B cell (primary cell): Measurements from ENCODE around the gene TIMM50. TPM values are rescaled to one million over a fixed set of nuclear protein-coding genes. Genes with fewer than 3 reads are reported as not detected.

Experiments
- ATAC-seq: fragments of 200-7000 bp; cut with Tn5 transposase; one replicate; pipeline ENCODE4 v1.10.0; 2021; ENCODE audit warnings: low read depth, mild to moderate bottlenecking, moderate number of reproducible peaks, moderate library complexity
- CTCF ChIA-PET: fragments of 350-600 bp; sonication (Branson Sonifier 250); formaldehyde crosslinking; loops from one replicate; lab custom pipeline; 2021; ENCODE audit warnings: antibody characterized with exemption, inconsistent platforms; lab: Charles Lee
- POLR2A ChIA-PET: fragments of 350-600 bp; sonication (Branson Sonifier 250); formaldehyde crosslinking; loops from one replicate; lab custom pipeline; 2021; ENCODE audit warnings: antibody characterized with exemption; lab: Charles Lee
- DNase-seq: peaks from one replicate; pipeline ENCODE4 v3.0.0; 2013
- H2AFZ ChIP-seq: 2 replicates; pipeline ENCODE4 v1.6.1; 2012; ENCODE audit warnings: mild to moderate bottlenecking, low read depth, low read length; ENCODE audit not compliant: insufficient read depth, poor library complexity, severe bottlenecking
- H3K27ac ChIP-seq, 2 donors: 1 replicate in 1 of 2; 2 replicates in 1 of 2; pipeline ENCODE4 v1.5.1; 2012 to 2013; ENCODE audit warnings: low read length in 2 of 2, mild to moderate bottlenecking in 2 of 2, moderate library complexity in 1 of 2
- H3K27me3 ChIP-seq, 4 experiments: fragments of 200-600 bp in 1 of 4; sonication (generic) in 1 of 4; replicated peaks in 1 of 4; 1 replicate in 2 of 4; 2 replicates in 2 of 4; pipeline versions ENCODE4 v1.6.1 to v1.7.0; 2013 to 2016; ENCODE audit warnings: low read length in 3 of 4, mild to moderate bottlenecking in 2 of 4, mixed read lengths in 1 of 4, moderate library complexity in 1 of 4; ENCODE audit not compliant: insufficient read depth in 4 of 4, control insufficient read depth in 3 of 4; ENCODE audit errors: control extremely low read depth in 1 of 4
- H3K36me3 ChIP-seq, 2 experiments: replicated peaks in 1 of 2; 1 replicate in 1 of 2; 2 replicates in 1 of 2; pipeline versions ENCODE4 v1.6.1 to v1.7.1; 2013; ENCODE audit warnings: low read length in 1 of 2; ENCODE audit not compliant: insufficient read depth in 2 of 2, control insufficient read depth in 1 of 2; ENCODE audit errors: control extremely low read depth in 1 of 2, extremely low read depth in 1 of 2
- H3K4me1 ChIP-seq, 2 donors: fragments of 200-600 bp in 1 of 2; sonication (generic) in 1 of 2; 1 replicate in 1 of 2; 2 replicates in 1 of 2; pipeline versions ENCODE4 v1.5.1 to v1.6.1; 2013 to 2017; ENCODE audit warnings: low read length in 2 of 2; ENCODE audit not compliant: control insufficient read depth in 2 of 2, insufficient read depth in 2 of 2
- H3K4me2 ChIP-seq: replicated peaks from 2 replicates; pipeline ENCODE3; 2012; ENCODE audit warnings: mild to moderate bottlenecking, low read depth, low read length; ENCODE audit not compliant: poor library complexity, severe bottlenecking
- H3K4me3 ChIP-seq, 5 experiments: fragments of 200-600 bp in 1 of 5; sonication (generic) in 1 of 5; 1 replicate in 3 of 5; 2 replicates in 2 of 5; pipeline versions ENCODE4 v1.5.1 to v1.7.0; 2011 to 2016; ENCODE audit warnings: low read length in 4 of 5, mild to moderate bottlenecking in 4 of 5, low read depth in 2 of 5, control low read depth in 1 of 5, moderate library complexity in 1 of 5; ENCODE audit not compliant: insufficient read depth in 1 of 5; ENCODE audit errors: control extremely low read depth in 1 of 5, extremely low read depth in 1 of 5
- H3K79me2 ChIP-seq: fragments of 200-600 bp; sonication (generic); one replicate; pipeline ENCODE4 v1.6.0; 2016; ENCODE audit warnings: low read length; ENCODE audit not compliant: control insufficient read depth, insufficient read depth
- H3K9ac ChIP-seq: fragments of 200-600 bp; sonication (generic); 2 replicates; pipeline ENCODE4 v1.6.1; 2017; ENCODE audit warnings: mild to moderate bottlenecking, low read length, moderate library complexity
- H3K9me3 ChIP-seq, 3 donors: one replicate each; pipeline versions ENCODE4 v1.6.1 to v1.7.1; 2013; ENCODE audit warnings: low read length in 2 of 3; ENCODE audit not compliant: control insufficient read depth in 2 of 3, insufficient read depth in 1 of 3; ENCODE audit errors: control extremely low read depth in 1 of 3
- H4K20me1 ChIP-seq: 2 replicates; pipeline ENCODE4 v1.6.0; 2012; ENCODE audit warnings: mild to moderate bottlenecking, low read length; ENCODE audit not compliant: insufficient read depth, control insufficient read depth, poor library complexity, severe bottlenecking
- H3K27ac Mint-ChIP-seq: one replicate; pipeline ENCODE4 v1.8.0; 2021; ENCODE audit warnings: mixed read lengths
- H3K27me3 Mint-ChIP-seq: one replicate; pipeline ENCODE4 v1.8.0; 2021; ENCODE audit warnings: mixed read lengths
- H3K4me1 Mint-ChIP-seq: one replicate; pipeline ENCODE4 v1.8.0; 2021; ENCODE audit warnings: mixed read lengths
- H3K4me3 Mint-ChIP-seq: one replicate; pipeline ENCODE4 v1.8.0; 2021; ENCODE audit warnings: mixed read lengths
- H3K9me3 Mint-ChIP-seq: one replicate; pipeline ENCODE4 v1.8.0; 2022; ENCODE audit warnings: mixed read lengths; ENCODE audit not compliant: insufficient read depth
- EZH2 ChIP-seq: IDR thresholded peaks from 2 replicates; pipeline ENCODE4 v1.6.1; 2012; ENCODE audit warnings: borderline replicate concordance, low read depth, mild to moderate bottlenecking, moderate library complexity, low read length; ENCODE audit not compliant: insufficient read depth, poor library complexity, severe bottlenecking
- whole genome bisulfite sequencing: methylation state at CpG from one replicate; pipeline ENCODE4 v1.1.5; 2013; ENCODE audit warnings: missing lambda C conversion rate; ENCODE audit not compliant: insufficient coverage; 5-methylcytosine and 5-hydroxymethylcytosine counted together
- intact Hi-C: fragments of 100-400 bp; cut with micrococcal nuclease; formaldehyde crosslinking; loops from one replicate; pipeline ENCODE4 v1.10.0; 2022
- polyA plus RNA-seq: library from polyadenylated mRNA; depleted of rRNA; stranded (reverse); fragments of >200 nt; gene quantifications from 2 replicates; pipeline ENCODE4 v1.2.3, GENCODE V29; 2012
- total RNA-seq, 2 donors: library from RNA; stranded (reverse); fragments of 120-200 nt in 1 of 2; gene quantifications; 1 replicate in 1 of 2; 2 replicates in 1 of 2; pipeline versions ENCODE4 v1.2.3 to v1.2.4, GENCODE V29; 2013 to 2022
- TF ChIP-seq, protein P1 (sequence below): fragments of 200-600 bp; IDR thresholded peaks from one replicate; pipeline ENCODE4 v1.8.0; 2022; ENCODE audit warnings: antibody characterized with exemption, mild to moderate bottlenecking

The TIMM50 gene
- total and polyA plus RNA-seq, 2 donors (not counting 1 experiment from before 2014, with no cell fraction given): 25.7 to 55.3 TPM

DNA sequence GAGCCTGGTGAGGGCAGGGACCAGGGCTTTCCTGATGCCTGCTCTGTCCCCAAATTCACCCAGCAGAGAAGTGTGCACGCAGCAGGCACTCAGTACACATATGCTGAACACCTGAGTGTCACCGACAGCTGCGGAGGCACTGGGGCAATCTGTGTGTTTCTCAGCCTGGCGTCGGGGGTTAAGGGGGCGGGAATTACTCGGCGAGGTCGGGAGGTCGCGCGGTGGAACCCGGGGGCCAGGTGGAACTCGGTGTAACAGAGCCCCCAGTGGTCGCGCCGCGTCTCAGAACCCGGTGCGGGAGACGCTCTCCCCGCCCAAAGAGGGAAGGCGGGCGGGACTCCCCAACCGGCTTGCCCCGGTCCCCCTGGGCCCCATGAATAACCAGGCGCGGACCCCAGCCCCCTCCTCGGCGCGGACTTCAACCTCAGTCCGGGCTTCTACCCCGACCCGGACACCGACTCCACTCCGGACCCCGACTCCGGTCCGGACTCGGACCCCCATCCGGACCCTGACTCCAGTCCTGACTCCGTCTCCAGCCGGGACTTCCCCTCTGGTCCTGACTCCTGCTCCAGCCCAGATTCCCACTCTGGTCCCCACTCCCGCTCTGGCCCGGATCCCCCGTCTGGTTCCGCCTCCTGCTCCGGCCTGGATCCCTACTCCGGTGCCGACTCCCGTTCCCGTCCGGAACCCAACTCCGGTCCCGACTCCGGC lies 34.4 kb downstream of the TIMM50 start, which contains the start of gene SELENOV:
Gene SELENOV, plus strand, starts transcription at position 300 of the 711 bp plus-strand sequence. Its CDS starts 74 bp downstream, at position 374.
- H3K27me3 Mint-ChIP-seq: peaks cover 31% of the 10 kb centered on the region
- CTCF ChIA-PET: interaction anchor here (1.1 to 1.6 kb wide), 2 partner anchors 19 to 41 kb away, joined by 4 to 5 read pairs; no protein-coding TSS in a partner anchor
- peak within 1 kb of the TSS in 4 of 5 experiments; percentile 28 to 61 (median 42) for H3K4me3 ChIP-seq

More for the DNA sequence above, 34.4 kb downstream of the TIMM50 start, which contains the start of gene SELENOV:
- no peaks in the 10 kb centered on the region for H3K9me3 Mint-ChIP-seq
- intact Hi-C loops: no loop called here
- DNase-seq: peak; percentile 59
- peaks cover 20 to 25% of the 10 kb centered on the region in 2 donors for H3K4me1 ChIP-seq
- H3K27me3 ChIP-seq: peaks cover 0 to 47% (median 32%) of the 10 kb centered on the region in 4 experiments
- H3K9me3 ChIP-seq: peaks cover 0 to 23% (median 0%) of the 10 kb centered on the region in 3 donors
- TF ChIP-seq, protein P1, sequence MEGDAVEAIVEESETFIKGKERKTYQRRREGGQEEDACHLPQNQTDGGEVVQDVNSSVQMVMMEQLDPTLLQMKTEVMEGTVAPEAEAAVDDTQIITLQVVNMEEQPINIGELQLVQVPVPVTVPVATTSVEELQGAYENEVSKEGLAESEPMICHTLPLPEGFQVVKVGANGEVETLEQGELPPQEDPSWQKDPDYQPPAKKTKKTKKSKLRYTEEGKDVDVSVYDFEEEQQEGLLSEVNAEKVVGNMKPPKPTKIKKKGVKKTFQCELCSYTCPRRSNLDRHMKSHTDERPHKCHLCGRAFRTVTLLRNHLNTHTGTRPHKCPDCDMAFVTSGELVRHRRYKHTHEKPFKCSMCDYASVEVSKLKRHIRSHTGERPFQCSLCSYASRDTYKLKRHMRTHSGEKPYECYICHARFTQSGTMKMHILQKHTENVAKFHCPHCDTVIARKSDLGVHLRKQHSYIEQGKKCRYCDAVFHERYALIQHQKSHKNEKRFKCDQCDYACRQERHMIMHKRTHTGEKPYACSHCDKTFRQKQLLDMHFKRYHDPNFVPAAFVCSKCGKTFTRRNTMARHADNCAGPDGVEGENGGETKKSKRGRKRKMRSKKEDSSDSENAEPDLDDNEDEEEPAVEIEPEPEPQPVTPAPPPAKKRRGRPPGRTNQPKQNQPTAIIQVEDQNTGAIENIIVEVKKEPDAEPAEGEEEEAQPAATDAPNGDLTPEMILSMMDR: no peak
- peak; percentile 85 for TF ChIP-seq EZH2
- peak within 1 kb of the TSS; percentile 94 for H3K4me2 ChIP-seq
- no peaks in the 10 kb centered on the region for H3K79me2 ChIP-seq
- no peak within 1 kb of the TSS for H3K27ac Mint-ChIP-seq
- H2AFZ ChIP-seq: peak within 1 kb of the TSS; percentile 69
- H3K4me3 Mint-ChIP-seq: peak within 1 kb of the TSS; percentile 78
- H3K9ac ChIP-seq: peak within 1 kb of the TSS; percentile 65
- no peaks in the 10 kb centered on the region for H3K36me3 ChIP-seq
- H3K4me1 Mint-ChIP-seq: peaks cover 16% of the 10 kb centered on the region
- no peak within 1 kb of the TSS for H3K27ac ChIP-seq
- peak; percentile 60 for ATAC-seq
- WGBS: 2% methylated on average over 56 of the region's 56 CpGs
- H4K20me1 ChIP-seq: no peaks in the 10 kb centered on the region
- POLR2A ChIA-PET: no interaction called here
